ENCODE results near the gene TFRC.
"Not testable (repeated sequence)": the region's sequence is repeated elsewhere in the genome, so short reads cannot be mapped to it uniquely, and the experiment has no call there.

Gene TFRC

GRCh38 chr3:196002721-196003120 is 79.2 kb downstream of the TFRC start:
- not testable (repeated sequence) for DNase-seq

GRCh38 chr3:196001240-196001639 is 80.7 kb downstream of the TFRC start:
- DNase-seq, result not testable (repeated sequence)

- not testable (repeated sequence) for DNase-seq
These were observed 81.4 kb downstream of the TFRC start for GRCh38 chr3:196000360-196000950.

- DNase-seq, result no peak
These were observed 82.0 kb downstream of the TFRC start for GRCh38 chr3:195999896-196000295.

All from CD4-positive, alpha-beta T cell treated with Interferon gamma for 1 hour (primary cell).